Calu3 (cell line): ENCODE data around the gene NFKBIB. TPM values are rescaled to one million over a fixed set of nuclear protein-coding genes. Genes with fewer than 3 reads are reported as not detected.

Experiments
- BruUV-seq: library from RNA; stranded (reverse); fragments of 400-500 nt; replicated peaks from 2 replicates; lab custom pipeline; 2021; lab: Mats Ljungman, UMichigan
- CTCF ChIA-PET: fragments of 300-600 bp; sonication (Branson Sonifier 250); formaldehyde crosslinking; loops from one replicate; lab custom pipeline; 2022; ENCODE audit warnings: antibody characterized with exemption; lab: Charles Lee
- DNase-seq: peaks from one replicate; pipeline ENCODE4 v3.0.0; 2022
- H3K27ac Mint-ChIP-seq: one replicate; pipeline ENCODE4 v1.8.0; 2022; ENCODE audit warnings: mixed read lengths; ENCODE audit not compliant: unreplicated experiment
- H3K27me3 Mint-ChIP-seq: one replicate; pipeline ENCODE4 v1.8.0; 2022; ENCODE audit warnings: mixed read lengths; ENCODE audit not compliant: unreplicated experiment
- H3K36me3 Mint-ChIP-seq: one replicate; pipeline ENCODE4 v1.8.0; 2022; ENCODE audit warnings: mild to moderate bottlenecking, moderate library complexity, mixed read lengths; ENCODE audit not compliant: insufficient read depth, unreplicated experiment
- H3K4me1 Mint-ChIP-seq: one replicate; pipeline ENCODE4 v1.8.0; 2022; ENCODE audit warnings: mild to moderate bottlenecking, low read depth, mixed read lengths; ENCODE audit not compliant: unreplicated experiment
- H3K4me3 Mint-ChIP-seq: one replicate; pipeline ENCODE4 v1.8.0; 2022; ENCODE audit warnings: mild to moderate bottlenecking, low read depth, moderate library complexity, mixed read lengths; ENCODE audit not compliant: unreplicated experiment
- H3K9me3 Mint-ChIP-seq: one replicate; pipeline ENCODE4 v1.8.0; 2022; ENCODE audit warnings: low read depth, mixed read lengths; ENCODE audit not compliant: unreplicated experiment
- intact Hi-C: fragments of 100-400 bp; cut with micrococcal nuclease; formaldehyde crosslinking; loops from one replicate; pipeline ENCODE4 v1.10.0; 2022; ENCODE audit not compliant: unreplicated experiment
- total RNA-seq: library from RNA; stranded (reverse); gene quantifications from 2 replicates; pipeline ENCODE4 v1.2.3, GENCODE V29; 2022
- TF ChIP-seq, protein P1 (sequence below): fragments of 200-600 bp; IDR thresholded peaks from one replicate; pipeline ENCODE4 v1.8.0; 2022; ENCODE audit warnings: antibody characterized with exemption; ENCODE audit not compliant: unreplicated experiment

The NFKBIB gene
- total RNA-seq, 1 experiment from 2014 or later: 62.6 TPM

DNA sequence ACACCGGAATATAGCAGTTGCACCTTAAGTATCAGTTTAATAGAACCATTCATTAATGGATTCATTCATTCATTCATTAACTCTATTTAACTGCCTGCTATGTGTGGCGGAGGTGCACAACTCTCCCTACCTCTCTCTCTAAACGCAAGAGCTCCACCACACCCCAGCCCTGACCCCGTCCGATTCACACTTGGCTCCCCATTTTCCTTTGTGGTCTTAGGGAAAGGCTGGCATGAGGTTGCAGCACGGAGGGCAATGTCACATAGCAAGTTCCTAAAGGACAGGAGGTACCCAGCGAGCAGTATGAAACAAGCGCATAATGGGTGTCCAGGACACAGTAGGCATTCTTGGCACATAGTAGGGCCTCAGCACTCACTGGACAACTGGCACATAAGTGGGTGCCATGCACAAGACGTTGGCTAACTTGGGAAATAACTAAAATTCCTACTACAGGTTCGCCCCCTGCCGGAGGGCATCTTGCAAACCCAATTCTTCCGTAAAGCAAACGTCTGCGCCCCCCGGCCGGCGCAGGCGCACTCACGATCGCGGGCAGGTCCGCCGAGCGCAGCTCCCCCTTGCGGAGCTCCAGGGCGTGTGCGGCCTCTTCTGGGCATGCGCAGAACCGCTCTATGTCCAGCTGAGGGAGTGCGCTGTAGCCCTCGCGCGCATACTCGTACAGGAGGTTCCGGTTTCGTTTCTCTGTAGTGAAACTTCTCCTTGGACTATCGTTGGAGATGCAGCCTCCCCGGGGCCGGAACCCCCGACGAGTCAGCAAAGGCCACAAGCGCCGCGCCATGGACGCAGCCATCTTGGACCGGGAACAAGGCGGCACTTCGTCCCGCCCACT is 30.4 kb downstream of the NFKBIB start, which contains the start of gene SARS2:
TSS of gene SARS2 (minus strand) at position 835 of the 847 bp plus-strand sequence. CDS start at position 808, 27 bp downstream.
- CTCF ChIA-PET: interaction anchor here (0.5 to 1.9 kb wide), 20 partner anchors 13 to 542 kb away, joined by 3 to 20 read pairs (median 4); partner anchors contain the start of genes ACTN4, ECH1, FAM98C and NFKBIB
- BruUV-seq: no TSS peak
- peak; percentile 97 for DNase-seq
- Mint-ChIP-seq H3K9me3 (peaks cover 2% of the 10 kb centered on the region), H3K36me3 (peaks cover 82% of the 10 kb centered on the region), H3K27me3 (no peaks in the 10 kb centered on the region), H3K27ac (peak within 1 kb of the TSS; percentile 93), H3K4me3 (peak within 1 kb of the TSS; percentile 98), H3K4me1 (peaks cover 23% of the 10 kb centered on the region)
- intact Hi-C loops: loop anchor here (1.0 to 10.0 kb wide), 4 partner anchors 80 to 528 kb away; partner anchors contain the start of gene FAM98C
- TF ChIP-seq, protein P1, sequence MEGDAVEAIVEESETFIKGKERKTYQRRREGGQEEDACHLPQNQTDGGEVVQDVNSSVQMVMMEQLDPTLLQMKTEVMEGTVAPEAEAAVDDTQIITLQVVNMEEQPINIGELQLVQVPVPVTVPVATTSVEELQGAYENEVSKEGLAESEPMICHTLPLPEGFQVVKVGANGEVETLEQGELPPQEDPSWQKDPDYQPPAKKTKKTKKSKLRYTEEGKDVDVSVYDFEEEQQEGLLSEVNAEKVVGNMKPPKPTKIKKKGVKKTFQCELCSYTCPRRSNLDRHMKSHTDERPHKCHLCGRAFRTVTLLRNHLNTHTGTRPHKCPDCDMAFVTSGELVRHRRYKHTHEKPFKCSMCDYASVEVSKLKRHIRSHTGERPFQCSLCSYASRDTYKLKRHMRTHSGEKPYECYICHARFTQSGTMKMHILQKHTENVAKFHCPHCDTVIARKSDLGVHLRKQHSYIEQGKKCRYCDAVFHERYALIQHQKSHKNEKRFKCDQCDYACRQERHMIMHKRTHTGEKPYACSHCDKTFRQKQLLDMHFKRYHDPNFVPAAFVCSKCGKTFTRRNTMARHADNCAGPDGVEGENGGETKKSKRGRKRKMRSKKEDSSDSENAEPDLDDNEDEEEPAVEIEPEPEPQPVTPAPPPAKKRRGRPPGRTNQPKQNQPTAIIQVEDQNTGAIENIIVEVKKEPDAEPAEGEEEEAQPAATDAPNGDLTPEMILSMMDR: peak; percentile 99

GRCh38 chr19:38930776-38931520 is 31.2 kb downstream of the NFKBIB start, which contains the start of gene MRPS12:
Gene MRPS12 (plus strand): TSS chr19:38930944. CDS start chr19:38931295, 351 bp downstream.
- peaks cover 23% of the 10 kb centered on the region for H3K4me1 Mint-ChIP-seq
- CTCF ChIA-PET: interaction anchor here (0.5 to 1.9 kb wide), 19 partner anchors 14 to 543 kb away, joined by 3 to 20 read pairs (median 5); partner anchors contain the start of genes ECH1, FAM98C, NFKBIB and RINL
- TSS peak; percentile 84 for BruUV-seq
- peak within 1 kb of the TSS; percentile 98 for H3K4me3 Mint-ChIP-seq
- H3K27ac Mint-ChIP-seq: peak within 1 kb of the TSS; percentile 93
- DNase-seq: peak; percentile 98
- H3K9me3 Mint-ChIP-seq: peaks cover 2% of the 10 kb centered on the region
- H3K27me3 Mint-ChIP-seq: no peaks in the 10 kb centered on the region
- TF ChIP-seq, protein P1: no peak
- H3K36me3 Mint-ChIP-seq: peaks cover 77% of the 10 kb centered on the region
- intact Hi-C loops: loop anchor here (1.0 to 10.0 kb wide), 4 partner anchors 81 to 529 kb away; partner anchors contain the start of gene FAM98C

GRCh38 chr19:38931521-38931793 is 31.7 kb downstream of the NFKBIB start:
- H3K4me3 Mint-ChIP-seq: peak overlapping the region; percentile 98
- CTCF ChIA-PET: interaction anchor here (0.6 to 1.9 kb wide), 3 partner anchors 53 to 295 kb away, joined by 3 to 5 read pairs (median 5); partner anchors contain the start of gene RINL
- peak overlapping the region; percentile 93 for H3K27ac Mint-ChIP-seq
- no TSS peak for BruUV-seq
- no peak for DNase-seq
- intact Hi-C loops: loop anchor here (5.0 to 10.0 kb wide), 3 partner anchors 207 to 529 kb away; partner anchors contain the start of gene FAM98C
- H3K27me3 Mint-ChIP-seq: no peaks in the 10 kb centered on the region
- peaks cover 72% of the 10 kb centered on the region for H3K36me3 Mint-ChIP-seq
- TF ChIP-seq, protein P1: no peak
- H3K4me1 Mint-ChIP-seq: peaks cover 23% of the 10 kb centered on the region
- peaks cover 2% of the 10 kb centered on the region for H3K9me3 Mint-ChIP-seq
